ENCODE results near the gene CDH20.

Gene CDH20

DNA sequence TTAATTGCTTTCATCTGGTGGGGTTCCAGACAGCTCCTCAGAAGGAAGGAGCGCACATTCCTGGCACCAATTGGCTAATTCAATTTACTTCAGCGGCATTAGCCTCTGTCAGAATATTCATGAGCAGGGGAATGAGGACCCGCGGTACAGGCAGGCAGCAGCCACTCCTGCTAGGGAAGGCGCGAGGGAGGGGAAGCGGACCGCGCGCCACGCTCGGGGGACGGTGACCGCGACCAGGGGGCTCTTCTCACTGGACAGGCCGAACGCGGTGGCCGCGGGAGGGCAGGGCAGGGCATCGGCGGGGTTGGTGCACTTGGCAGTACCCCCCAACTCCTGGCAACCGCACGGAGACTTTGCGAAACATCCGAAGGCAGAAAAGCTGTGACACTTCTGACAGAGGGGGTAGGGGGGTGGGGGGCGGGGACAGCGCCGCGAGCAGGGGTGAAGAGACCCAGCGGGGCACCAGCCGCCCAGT is at the start of gene CDH20:
CDH20 (plus strand) TSS at position 160 of the 475 bp plus-strand sequence.
- DNase-seq (ENCODE audit: extremely low read depth in 1 of 2, low read depth in 1 of 2) = no peak

DNA sequence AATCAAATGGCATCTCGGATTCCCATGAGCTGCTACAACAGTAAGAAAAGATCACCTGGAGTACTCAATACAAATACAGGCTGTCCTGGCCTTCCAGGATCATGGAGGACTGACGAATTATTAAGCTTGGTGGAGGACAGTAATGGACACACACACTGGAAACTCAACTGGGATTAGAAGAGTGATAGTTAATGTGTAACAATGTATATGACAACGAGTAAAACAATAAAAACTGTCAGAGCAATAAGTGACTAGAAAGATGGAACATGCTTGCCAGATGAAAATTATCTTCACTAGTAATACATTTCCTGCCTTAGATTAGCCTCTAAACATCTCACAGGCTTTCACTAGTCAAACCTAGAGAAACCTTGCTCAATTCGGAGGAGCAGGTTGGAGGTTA is 49.2 kb upstream of the CDH20 start:
- DNase-seq (ENCODE audit: extremely low read depth in 1 of 2, low read depth in 1 of 2) = no peak

DNA sequence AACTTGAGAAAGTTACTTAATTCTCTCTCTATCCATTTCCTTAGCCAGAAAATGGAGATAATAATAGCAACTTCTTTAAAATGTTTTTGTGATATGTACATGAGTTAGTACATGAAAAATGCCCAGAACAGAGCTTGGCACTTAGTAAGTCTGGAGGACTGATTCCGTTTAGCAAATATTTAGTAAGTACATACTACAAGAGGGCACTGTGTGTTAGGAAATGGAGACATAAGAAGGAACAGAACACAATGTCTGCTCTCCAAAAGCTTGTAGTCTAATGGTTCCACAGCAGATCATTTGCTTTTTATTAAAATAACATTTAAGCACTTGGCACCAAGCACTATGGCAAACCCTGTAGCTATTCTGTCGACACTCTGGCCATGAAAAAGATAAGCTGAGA is 47.5 kb upstream of the CDH20 start:
- no peak for DNase-seq (ENCODE audit: extremely low read depth in 1 of 2, low read depth in 1 of 2)

DNA sequence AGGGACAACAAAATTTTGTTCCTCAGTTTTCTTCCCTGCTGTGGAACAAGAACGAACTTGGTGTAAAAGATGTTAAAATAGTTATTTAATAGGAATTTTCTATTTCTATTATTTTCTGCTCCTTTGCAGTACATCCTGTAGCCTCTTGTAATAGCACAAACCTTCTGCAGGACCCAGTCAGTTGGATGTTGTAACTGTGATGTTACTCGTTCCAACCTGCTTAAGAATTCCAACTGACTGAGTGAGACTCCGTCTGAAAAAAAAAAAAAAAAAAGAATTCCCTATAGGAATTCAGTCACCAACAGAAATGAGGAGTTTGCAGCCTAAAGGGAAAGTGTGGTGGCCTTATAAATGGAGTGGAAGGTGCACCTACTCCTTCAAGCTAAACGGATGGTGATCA is 46.4 kb upstream of the CDH20 start:
- no peak for DNase-seq (ENCODE audit: extremely low read depth in 1 of 2, low read depth in 1 of 2)

DNA sequence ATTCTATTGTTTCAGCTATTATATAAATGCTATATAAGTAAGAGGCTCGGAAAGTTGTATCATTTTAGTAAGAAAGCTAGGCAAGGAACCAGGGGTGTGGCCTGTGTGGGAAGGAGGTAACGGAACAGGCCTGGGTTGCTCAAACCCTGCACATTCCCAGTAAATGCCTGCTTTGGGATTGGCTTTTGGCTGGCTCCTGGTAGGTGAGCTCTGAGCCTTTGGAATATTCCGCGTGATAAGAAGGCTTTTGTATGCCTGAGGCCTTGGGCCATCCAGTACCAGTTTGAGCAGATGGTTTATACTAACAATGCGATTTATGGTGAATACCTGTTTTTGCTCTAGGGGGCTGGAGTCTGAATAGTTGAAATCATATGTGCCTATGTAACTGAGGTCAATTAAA is 42.6 kb upstream of the CDH20 start:
- no peak for DNase-seq (ENCODE audit: extremely low read depth in 1 of 2, low read depth in 1 of 2)

DNA sequence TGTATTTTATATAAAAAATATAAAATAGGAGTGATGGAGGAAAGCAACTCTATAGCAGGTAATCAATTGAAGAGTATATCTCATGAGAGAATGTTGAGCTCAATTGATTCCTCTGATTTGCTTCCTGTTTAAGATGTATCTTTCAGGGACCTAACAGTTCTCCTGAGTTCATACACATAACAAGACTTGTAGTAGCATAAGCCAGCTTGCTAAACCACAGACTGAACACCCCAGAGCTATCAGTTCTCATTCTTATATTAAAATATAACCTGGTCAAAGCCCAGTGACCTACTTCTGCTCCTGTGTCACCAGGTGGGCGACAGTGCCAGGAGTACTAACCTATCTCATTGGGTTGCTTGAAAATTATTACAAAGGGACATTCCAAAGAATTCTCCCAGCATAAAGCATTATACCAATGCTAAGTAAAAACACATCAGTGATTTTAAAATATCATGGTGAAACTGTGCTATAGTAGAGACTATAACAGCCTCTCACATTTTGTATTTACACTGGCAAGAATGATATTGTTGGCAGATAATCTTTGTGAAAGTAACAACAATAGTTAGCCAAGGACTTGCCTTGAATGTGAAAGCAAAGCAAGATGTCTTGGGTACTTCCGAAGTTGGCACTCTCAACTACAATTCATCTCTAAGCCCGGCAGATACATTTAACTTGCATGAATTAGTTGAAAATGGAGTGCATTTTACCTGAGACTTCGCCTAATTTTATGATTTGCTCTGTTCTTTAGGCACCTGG is 40.8 kb upstream of the CDH20 start:
- no peak for DNase-seq (ENCODE audit: extremely low read depth in 1 of 2, low read depth in 1 of 2)

DNA sequence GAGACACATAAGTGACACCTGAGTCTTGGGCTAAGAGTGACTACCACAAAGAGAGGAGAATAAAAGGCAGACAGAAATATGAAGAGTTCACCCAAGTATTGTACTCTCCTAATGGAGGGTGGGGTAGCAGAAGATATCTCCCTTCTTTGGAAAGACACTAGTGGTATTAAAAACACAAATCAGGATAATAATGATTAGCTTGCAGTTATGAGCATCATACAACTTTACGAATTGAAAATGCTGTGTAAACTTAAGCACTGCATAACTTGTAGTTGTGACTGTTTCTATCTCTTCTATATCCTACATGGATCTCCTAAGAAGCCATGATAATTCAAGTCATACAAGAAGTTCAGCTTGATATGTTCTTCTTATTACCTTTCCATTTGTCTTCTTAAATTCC is 38.1 kb upstream of the CDH20 start:
- DNase-seq (ENCODE audit: extremely low read depth in 1 of 2, low read depth in 1 of 2) = no peak

DNA sequence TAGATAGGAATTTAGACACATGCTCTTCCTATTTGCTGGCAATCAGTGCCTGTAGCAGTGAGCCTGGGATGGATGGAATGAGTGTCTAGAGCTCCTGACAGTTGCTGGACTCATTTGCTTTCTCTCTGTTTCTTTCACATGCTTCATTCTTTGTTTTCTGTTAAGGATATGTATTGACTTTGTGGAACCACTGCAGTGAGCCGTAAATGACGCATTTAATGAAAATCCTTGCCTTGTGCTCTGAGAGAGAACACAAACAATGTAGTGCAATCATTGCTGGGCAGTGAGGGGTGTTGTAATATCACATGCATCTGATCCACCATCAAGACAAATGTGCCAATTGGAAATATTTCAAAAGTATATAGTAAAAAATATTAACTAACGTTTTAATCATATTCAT is 25.2 kb upstream of the CDH20 start:
- no peak for DNase-seq (ENCODE audit: extremely low read depth in 1 of 2, low read depth in 1 of 2)

DNA sequence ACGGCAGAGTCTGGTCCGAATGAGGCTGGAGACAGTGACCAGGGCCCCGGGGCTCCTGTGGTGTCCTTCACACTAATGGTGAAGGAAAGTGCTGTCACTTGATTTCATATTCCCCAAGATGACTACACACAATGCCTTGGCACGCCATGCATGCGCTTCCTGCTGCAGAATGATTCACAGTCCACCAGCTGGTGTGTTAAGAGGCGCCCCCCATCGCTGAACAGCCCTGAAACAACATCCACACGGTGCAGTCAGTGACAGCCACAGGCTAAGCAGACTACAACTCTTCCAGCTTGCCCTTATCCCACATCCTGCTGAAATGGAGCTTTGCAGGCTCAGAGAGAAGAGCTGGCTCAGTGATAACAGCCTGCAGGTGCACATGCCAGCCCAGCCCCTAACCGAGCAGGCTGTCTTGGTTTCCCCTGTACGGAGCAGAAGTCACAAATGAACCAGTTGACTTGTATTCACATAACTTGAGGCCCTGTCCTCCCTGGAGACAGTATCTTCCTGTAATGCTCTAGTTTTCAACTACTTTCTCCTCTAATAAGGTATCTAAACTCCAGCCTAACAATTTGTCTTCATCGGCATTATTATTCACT is 24.3 kb upstream of the CDH20 start:
- DNase-seq (ENCODE audit: extremely low read depth in 1 of 2, low read depth in 1 of 2) = no peak

DNA sequence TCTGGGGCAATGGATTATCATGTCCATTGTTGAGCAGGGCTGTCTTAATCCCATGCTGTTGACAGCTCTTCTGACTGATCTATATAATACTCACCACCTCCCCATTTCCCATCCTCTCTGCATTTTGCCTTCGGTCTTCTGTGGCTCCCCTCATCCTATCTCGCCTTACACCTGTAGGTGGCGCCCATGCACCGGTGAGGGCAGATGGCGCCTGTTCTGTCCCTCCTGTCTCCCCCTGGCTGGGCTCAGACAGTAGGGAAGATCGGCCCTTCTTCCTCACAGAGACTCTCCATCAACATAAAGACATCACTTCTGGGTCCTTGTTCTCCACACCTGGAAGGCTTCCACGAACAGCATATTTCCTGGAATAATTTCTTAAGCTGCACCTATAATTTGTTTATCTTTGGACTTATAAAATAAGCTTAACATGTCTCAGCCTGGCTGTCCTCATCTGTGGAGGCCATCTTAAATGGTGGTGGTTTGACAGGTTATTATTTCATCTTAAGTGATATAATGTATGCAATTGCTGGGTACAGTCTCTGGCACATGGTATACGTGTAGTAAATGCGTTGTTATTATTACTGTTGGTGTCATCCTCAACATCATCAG is 10.9 kb upstream of the CDH20 start:
- DNase-seq (ENCODE audit: extremely low read depth in 1 of 2, low read depth in 1 of 2) = no peak

GRCh38 chr18:61323951-61324350 is 9.3 kb upstream of the CDH20 start:
- no peak for DNase-seq (ENCODE audit: extremely low read depth in 1 of 2, low read depth in 1 of 2)

DNA sequence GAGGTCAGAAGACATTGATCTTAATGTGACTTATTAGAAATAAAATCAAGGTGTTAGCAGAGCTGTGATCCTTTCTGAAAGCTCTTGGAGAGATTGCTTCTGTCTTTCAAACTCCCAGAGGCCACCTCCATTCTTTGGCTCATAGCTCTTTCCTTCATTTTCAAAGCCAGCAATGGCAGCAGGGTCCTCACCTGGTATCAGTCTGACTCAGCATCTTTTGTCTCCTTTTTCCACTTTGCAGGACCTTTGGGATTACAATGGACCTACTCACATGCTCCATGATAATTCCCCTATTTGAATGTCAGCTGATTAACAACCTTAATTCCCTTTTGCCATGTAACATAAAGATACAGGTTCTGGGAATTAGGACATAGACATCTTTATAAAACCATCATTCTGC is 6.8 kb upstream of the CDH20 start:
- no peak for DNase-seq (ENCODE audit: extremely low read depth in 1 of 2, low read depth in 1 of 2)

DNA sequence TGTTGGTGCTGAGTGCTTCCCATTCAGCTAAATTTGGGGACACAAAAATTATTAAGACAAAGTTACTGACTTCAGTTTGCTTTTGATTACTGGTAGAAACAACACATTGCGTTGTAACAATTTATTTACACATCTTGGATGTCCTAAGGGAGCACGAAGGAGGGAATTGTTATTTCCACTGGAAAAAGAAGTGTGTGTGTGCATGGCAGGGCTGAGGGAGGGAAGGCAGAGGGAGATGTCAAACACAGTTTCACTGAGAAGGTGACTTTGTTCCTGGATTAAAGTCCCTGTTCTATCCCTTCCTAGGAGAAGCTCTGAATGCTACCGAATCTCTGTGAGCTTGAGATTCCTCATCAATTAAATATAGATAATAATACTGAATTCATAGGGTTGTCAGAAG is 3.8 kb upstream of the CDH20 start:
- no peak for DNase-seq (ENCODE audit: extremely low read depth in 1 of 2, low read depth in 1 of 2)

DNA sequence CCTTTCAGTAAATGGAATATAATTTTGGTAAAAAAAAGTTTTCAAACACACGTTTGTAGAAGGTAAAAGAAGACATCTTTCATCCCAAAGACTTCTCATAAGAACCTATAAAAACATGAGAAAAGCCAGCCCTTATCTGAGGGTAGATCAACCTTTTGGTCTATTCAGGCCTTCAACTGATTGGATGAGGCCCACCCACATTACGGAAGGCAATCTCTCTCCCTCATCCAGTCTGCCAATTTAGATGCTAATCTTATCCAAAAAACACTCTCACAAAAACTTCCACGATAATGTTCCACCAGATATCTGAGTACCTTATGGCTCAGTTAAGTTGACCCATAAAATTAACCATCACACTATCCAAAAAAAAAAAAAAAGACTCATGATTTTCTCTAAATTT is 2.2 kb upstream of the CDH20 start:
- DNase-seq (ENCODE audit: extremely low read depth in 1 of 2, low read depth in 1 of 2) = no peak

DNA sequence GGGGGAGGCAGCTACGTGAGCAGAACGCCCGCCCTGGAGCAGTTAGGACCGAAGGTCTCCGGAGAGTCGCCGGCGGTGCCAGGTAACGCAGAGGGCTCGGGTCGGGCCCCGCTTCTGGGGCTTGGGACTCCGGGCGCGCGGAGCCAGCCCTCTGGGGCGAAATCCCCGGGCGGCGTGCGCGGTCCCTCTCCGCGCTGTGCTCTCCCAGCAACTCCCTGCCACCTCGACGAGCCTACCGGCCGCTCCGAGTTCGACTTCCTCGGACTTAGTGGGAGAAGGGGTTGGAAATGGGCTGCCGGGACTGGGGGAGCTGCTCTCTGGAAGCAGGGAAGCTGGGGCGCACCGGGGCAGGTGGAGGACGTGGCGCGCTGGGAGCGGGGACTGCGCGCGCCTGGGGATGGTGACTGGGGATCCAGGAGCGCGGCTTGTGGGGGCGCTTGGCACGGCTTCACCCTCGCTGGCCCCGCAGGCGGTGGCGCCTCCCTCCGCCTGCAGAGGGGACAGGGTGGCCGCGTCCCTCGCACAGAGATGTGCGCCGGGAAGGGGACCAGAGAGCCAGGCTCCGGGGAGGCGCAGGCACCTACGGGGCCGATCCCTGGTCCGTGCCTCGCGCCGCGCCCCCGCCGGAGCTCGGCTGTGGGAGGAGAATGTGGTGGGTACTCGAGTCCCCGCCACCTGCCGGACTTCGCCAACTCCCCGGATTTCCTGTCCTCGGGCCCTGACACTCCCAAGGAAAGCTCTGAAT is 688 bp downstream of the CDH20 start:
- DNase-seq (ENCODE audit: extremely low read depth in 1 of 2, low read depth in 1 of 2) = no peak

GRCh38 chr18:61334491-61334850 is 1.2 kb downstream of the CDH20 start:
- no peak for DNase-seq (ENCODE audit: extremely low read depth in 1 of 2, low read depth in 1 of 2)

DNA sequence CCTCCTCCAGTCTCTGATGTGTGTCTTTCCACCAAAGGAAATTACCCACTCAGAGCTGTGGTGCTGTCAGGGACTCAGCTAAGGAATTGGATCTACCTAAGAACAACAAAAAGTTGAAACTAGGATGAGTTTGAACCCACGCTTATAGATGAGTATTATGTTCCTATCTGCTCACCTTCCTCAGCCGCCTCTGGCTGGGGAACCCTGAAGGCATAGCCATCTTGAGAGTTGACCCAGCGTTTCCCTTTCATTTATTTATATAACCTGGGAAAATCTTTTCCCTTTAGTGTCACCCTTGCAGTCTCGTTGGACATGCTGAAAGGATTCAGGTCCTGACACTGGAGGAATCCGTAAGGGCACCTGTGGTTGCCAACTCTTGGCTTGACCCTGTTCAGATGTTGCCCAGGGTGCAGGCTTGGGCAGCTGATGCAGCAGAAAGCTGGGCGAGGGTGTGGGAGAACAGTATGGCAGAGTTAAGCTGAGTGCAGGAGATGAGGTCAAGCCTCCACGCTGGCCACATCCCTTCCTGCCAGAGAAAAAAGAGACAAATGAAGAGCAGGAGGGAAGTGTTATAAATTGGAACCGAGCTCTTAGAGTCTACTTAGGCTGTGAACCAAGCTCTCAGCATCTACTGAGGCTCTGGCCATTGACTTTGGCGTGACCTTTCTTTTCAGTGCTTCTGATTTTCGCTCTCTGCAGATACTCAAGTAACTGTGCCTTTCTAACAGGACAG is 1.9 kb downstream of the CDH20 start:
- no peak for DNase-seq (ENCODE audit: extremely low read depth in 1 of 2, low read depth in 1 of 2)

GRCh38 chr18:61335684-61336555 is 2.7 kb downstream of the CDH20 start:
- DNase-seq (ENCODE audit: extremely low read depth in 1 of 2, low read depth in 1 of 2) = no peak

GRCh38 chr18:61336766-61337165 is 3.5 kb downstream of the CDH20 start:
- DNase-seq (ENCODE audit: extremely low read depth in 1 of 2, low read depth in 1 of 2) = no peak

DNA sequence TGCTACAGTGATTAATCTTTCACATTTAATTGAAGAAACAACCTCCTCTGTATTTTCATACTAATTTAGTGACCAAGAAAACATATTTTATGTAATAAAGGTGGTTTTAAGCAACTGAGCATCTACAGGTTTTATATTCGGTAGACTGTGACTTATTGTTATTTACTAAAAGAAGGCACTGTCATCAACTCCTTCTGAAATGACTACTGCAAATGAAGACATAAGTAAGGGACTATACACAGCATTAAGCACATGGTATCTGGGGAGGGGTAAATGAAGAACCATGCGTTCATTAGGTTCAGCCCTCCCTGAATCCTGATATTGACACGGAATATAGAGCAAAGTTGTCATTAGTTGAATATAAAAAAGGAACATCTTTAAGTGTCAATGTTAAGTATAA is 4.3 kb downstream of the CDH20 start:
- DNase-seq (ENCODE audit: extremely low read depth in 1 of 2, low read depth in 1 of 2) = no peak
